T-helper 2 cell (primary cell): Measurements from ENCODE around the gene MED17.
A peak's percentile ranks its signal among the peaks of the same experiment; 100 is the strongest.
"Not testable (repeated sequence)": the region's sequence is repeated elsewhere in the genome, so short reads cannot be mapped to it uniquely, and the experiment has no call there.

Experiments
- DNase-seq, 5 experiments: peaks; one replicate each; pipeline versions ENCODE4 v3.0.0 to v3.0.0-alpha.2; 2012 to 2022
- total RNA-seq, 2 donors: gene quantifications; one replicate each; lab custom pipeline; 2026; lab: John Stamatoyannopoulos, UW

MED17 gene
- total RNA-seq = 44.3 to 55.2 reads per million in 2 donors

GRCh38 chr11:93784145-93784934 is at the start of gene MED17:
Gene MED17, plus strand, starts transcription at chr11:93784282. Its CDS starts 232 bp downstream, at chr11:93784514.
- peak; percentile 69 to 93 (median 83) for DNase-seq

GRCh38 chr11:93734427-93735222 is 49.5 kb upstream of the MED17 start:
- no peak for DNase-seq

GRCh38 chr11:93735627-93736026 is 48.5 kb upstream of the MED17 start:
- DNase-seq = no peak

- DNase-seq = no peak
Measured at GRCh38 chr11:93736129-93736528, 48.0 kb upstream of the MED17 start.

DNA sequence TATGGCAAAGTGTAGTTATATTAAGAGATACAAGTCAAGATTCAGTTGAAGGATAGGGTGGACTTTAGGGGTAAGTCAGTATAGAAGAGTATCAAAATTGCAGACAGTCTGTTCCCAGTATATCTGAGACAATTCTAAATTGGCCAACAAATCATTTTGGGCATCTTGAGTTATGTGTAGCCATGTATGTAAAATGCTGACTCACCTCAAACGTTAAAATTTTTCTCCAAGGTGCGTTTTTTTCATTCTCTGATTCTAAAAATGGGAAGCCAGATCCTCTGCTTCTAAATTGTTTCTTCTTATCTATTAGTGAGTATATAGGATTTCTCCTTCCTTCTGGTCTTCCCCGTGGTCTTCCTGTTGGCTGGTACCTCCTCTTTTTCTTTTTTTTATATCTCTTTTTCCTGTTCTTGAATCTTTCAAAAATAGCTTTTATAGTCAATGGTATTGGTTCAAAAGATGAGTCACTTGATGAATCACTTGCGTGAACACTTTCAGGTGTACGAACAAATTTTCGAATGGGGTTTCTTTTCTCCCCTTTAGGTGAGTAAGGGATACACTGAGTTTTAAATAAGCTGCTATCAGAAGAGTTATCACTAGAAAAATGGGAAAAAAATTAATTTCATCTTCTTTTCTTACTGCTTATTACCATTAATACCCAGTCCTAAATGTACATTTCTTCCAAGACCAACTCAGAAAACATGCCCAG is 46.0 kb upstream of the MED17 start:
- peak in 1 of 5 experiments; percentile 49 for DNase-seq

- DNase-seq = peak in 1 of 5 experiments; percentile 32
Measured at GRCh38 chr11:93738647-93739081, 45.4 kb upstream of the MED17 start.

- peak in 4 of 5 experiments; percentile 19 to 54 (median 24) for DNase-seq
Measured at GRCh38 chr11:93740031-93740729, 43.9 kb upstream of the MED17 start.

GRCh38 chr11:93740730-93741093 is 43.4 kb upstream of the MED17 start:
- peak; percentile 26 to 81 (median 53) for DNase-seq

DNA sequence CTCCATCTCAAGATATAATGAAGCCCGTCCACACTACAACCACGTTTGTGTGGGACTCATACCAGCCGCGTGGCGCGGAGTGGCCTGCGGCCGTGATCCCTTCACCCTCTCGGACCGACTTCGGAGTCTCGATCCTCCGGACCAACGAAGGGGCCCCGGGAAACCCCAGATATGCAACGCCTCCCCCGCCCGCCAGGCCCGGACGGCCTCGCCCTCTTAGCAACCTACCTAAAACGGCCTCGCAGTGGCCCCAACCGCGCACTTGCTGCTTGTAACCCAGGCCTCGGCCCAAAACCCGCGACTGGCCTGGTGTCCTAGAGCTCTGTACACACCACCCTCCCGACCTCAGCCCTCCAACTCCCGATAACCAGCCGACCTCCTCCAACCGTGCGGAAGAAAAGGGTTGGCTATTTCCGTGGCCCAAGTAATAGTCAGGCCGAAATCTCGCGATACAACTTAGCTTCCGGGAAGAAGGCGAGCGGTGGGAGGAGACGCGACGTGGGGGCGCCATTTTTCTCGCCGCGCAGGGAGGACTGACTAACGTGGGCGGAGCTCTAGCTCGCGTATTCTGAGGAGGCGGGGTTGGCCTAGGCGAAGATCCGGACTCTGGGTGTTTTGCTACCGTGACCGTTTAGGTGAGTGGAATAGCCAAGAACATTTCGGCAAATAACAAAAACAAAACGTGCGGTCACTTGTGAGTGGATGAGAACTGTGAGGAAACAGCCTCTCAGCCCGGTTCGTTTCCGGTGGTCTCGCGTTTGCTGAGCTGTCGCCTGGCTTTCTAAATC is 42.8 kb upstream of the MED17 start, which contains the start of the genes C11orf54 and TAF1D:
TSS of gene C11orf54 (plus strand) at position 579 of the 788 bp plus-strand sequence. CDS start 5,722 bp downstream, outside the sequence.
TSS of gene TAF1D (minus strand) at position 402 of the 788 bp plus-strand sequence. CDS start 2,191 bp downstream, outside the sequence.
- peak; percentile 88 to 98 (median 95) for DNase-seq

GRCh38 chr11:93741882-93742226 is 42.2 kb upstream of the MED17 start:
- DNase-seq = no peak

DNA sequence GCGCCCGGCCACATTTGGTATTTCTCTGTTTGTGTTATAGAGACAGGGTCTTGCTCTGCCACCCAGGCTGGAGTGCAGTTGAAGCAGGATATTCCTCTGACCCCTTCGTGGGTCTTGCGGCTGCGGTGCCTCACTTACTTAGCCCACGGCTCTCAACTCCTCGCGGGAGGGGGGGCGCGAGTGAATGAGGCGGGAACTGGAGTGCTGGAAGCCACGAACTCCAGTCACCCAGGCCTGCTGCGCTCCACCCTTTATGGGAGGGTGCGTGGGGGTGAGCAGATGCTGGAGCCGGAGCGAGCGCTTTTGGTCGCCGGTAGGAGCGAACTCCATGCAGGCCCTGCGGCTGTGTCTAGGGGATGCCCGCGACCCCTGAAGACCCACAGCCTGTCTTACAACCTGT is 40.8 kb upstream of the MED17 start:
- DNase-seq = no peak

- DNase-seq = no peak
Measured at GRCh38 chr11:93744669-93745004, 39.4 kb upstream of the MED17 start.

DNA sequence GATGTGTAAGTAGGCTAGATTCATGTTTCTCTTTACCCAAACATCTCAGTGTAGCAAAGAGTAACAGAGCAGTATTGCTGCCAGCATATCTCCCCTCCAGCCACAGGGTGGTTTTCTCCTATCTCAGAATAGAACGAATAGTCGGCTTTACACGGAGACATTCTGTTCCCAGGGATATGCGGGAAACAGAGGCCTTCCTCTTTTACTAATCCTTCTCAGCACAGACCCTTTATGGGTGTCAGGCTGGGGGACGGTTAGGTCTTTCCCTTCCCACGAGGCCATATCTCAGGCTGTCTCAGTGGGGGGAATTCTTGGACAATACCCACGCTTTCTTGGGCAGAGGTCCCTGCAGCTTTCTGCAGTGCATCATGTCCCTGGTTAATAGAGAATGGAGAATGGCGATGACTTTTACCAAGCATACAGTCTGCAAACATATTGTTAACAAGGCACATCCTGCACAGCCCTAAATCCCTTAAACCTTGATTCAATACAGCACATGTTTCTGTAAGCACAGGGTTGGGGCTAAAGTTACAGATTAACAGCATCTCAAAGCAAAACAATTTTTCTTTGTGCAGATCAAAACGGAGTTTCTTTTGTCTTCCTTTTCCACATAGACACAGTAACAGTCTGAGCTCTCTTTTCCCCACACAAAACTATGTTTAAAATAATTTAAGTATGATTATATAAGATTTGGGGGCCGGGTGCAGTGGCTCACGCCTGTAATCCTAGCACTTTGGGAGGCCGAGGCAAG is 38.9 kb upstream of the MED17 start:
- not testable (repeated sequence) for DNase-seq

GRCh38 chr11:93746101-93746500 is 38.0 kb upstream of the MED17 start:
- no peak for DNase-seq

DNA sequence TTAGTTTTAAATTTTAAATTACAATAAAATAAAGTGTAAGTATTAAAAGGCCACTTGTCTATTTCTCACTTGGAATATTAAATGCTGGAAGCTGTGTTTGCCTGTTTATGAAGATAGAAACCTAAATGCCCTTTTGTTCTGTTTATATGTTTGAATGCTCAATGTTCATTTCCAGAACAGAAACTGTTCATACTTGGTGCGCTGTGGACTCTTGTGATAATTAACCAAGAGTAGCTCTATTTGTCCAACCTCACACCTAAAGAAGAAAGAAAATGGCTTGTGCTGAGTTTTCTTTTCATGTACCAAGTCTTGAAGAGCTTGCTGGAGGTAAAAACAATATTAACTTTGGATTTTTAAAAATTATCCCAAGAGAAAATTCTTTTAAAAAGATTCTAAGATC is 37.0 kb upstream of the MED17 start:
- DNase-seq = no peak

DNA sequence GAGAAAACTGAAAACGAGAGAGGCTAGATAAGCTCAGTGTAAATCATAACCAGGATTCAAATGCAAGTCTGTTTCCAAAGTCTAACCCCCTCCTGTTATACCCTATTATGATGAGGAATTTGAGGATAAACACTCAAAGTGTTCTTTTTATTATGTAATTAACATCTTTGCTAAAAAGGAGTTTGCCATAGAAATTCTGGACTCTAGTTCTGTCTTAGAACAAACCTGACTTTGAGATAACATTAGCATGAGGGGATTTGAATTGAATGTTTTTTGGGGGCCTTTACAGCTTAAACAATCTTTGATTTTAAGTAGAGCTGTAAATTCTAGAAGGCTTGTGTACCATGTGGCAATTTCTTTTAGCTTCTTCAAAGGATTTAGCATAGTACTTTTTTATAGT is 33.1 kb upstream of the MED17 start:
- no peak for DNase-seq

GRCh38 chr11:93753241-93753640 is 30.8 kb upstream of the MED17 start:
- no peak for DNase-seq

DNA sequence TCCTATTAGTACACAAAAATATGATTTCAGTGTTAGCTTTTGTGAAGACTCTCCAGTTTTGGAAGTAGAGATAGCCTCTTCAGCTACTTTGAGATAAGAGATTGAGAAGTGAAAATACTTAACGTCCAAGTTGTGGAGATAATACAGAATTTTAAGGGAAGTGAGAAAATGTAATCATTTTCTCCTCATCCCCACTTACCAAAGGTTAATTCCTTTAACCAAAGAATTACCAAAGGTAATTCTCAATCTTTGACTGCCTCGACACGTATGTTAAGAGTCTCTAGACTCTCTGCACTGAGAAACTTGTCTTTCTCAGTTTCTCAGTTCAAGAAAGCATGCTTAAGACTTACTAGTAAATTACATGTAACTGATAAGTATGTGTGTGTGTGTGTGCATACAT is 27.3 kb upstream of the MED17 start:
- no peak for DNase-seq

- no peak for DNase-seq
Measured at GRCh38 chr11:93757301-93757700, 26.8 kb upstream of the MED17 start.
